SK-N-SH (cell line): ENCODE data around the gene ZNF341. TPM values are rescaled to one million over a fixed set of nuclear protein-coding genes. Genes with fewer than 3 reads are reported as not detected.

Source experiments
- CTCF ChIP-seq: fragments of 200-600 bp; sonication (generic); IDR thresholded peaks from 2 replicates; pipeline ENCODE4 v1.6.1; 2017; ENCODE audit warnings: antibody characterized with exemption, mild to moderate bottlenecking, moderate library complexity
- ELF1 ChIP-seq: IDR thresholded peaks from 2 replicates; pipeline ENCODE4 v1.4.0; 2012
- EP300 ChIP-seq, 2 experiments: IDR thresholded peaks; 2 replicates each; pipeline versions ENCODE4 v1.4.0 to v1.6.1; 2012; ENCODE audit warnings: borderline replicate concordance in 1 of 2, low read depth in 1 of 2, low read length in 1 of 2
- EZH2phosphoT487 ChIP-seq: fragments of 200-600 bp; sonication (generic); IDR thresholded peaks from 2 replicates; pipeline ENCODE4 v1.6.1; 2017; ENCODE audit warnings: low read depth, mixed run types, mild to moderate bottlenecking, antibody characterized with exemption, moderate library complexity, borderline replicate concordance
- FOXJ3 ChIP-seq: sonication (generic); formaldehyde crosslinking; IDR thresholded peaks from 2 replicates; pipeline ENCODE4 v1.5.1; 2020; ENCODE audit warnings: mild to moderate bottlenecking, missing genetic modification reagents
- FOXM1 ChIP-seq: IDR thresholded peaks from 2 replicates; pipeline ENCODE4 v1.4.0; 2012; ENCODE audit warnings: low read depth, mild to moderate bottlenecking
- GABPA ChIP-seq: IDR thresholded peaks from 2 replicates; pipeline ENCODE4 v1.4.0; 2012; ENCODE audit warnings: low read depth, mild to moderate bottlenecking
- GATA2 ChIP-seq: sonication (generic); formaldehyde crosslinking; IDR thresholded peaks from 2 replicates; pipeline ENCODE4 v1.5.0; 2020; ENCODE audit warnings: mild to moderate bottlenecking, missing genetic modification reagents
- IRF3 ChIP-seq: fragments of 150-350 bp; IDR thresholded peaks from 2 replicates; pipeline ENCODE4 v1.6.1; 2016; ENCODE audit warnings: mild to moderate bottlenecking, low read depth, low read length
- JUND ChIP-seq: IDR thresholded peaks from 2 replicates; pipeline ENCODE4 v1.4.0; 2012
- MEF2A ChIP-seq: IDR thresholded peaks from 2 replicates; pipeline ENCODE4 v1.4.0; 2012; ENCODE audit warnings: low read depth, borderline replicate concordance
- NFIC ChIP-seq: IDR thresholded peaks from 2 replicates; pipeline ENCODE4 v1.4.0; 2012; ENCODE audit warnings: borderline replicate concordance
- RAD21 ChIP-seq: IDR thresholded peaks from 2 replicates; pipeline ENCODE4 v1.6.1; 2012; ENCODE audit warnings: mild to moderate bottlenecking, low read length
- REST ChIP-seq: IDR thresholded peaks from 2 replicates; pipeline ENCODE4 v1.6.1; 2012; ENCODE audit warnings: mild to moderate bottlenecking, low read depth, low read length, moderate library complexity
- RFX5 ChIP-seq: IDR thresholded peaks from 2 replicates; pipeline ENCODE4 v1.6.1; 2012; ENCODE audit warnings: mild to moderate bottlenecking, improper control_type of control experiment, low read length
- RXRA ChIP-seq: IDR thresholded peaks from 2 replicates; pipeline ENCODE4 v1.4.0; 2012; ENCODE audit warnings: low read depth, mild to moderate bottlenecking, borderline replicate concordance
- SIN3A ChIP-seq: IDR thresholded peaks from 2 replicates; pipeline ENCODE4 v1.6.1; 2012; ENCODE audit warnings: low read depth, mild to moderate bottlenecking, low read length, moderate library complexity, borderline replicate concordance
- TAF1 ChIP-seq: IDR thresholded peaks from 2 replicates; pipeline ENCODE4 v1.6.1; 2012; ENCODE audit warnings: low read depth, mild to moderate bottlenecking, low read length, moderate library complexity, borderline replicate concordance
- TCF12 ChIP-seq: IDR thresholded peaks from 2 replicates; pipeline ENCODE4 v1.4.0; 2012
- TEAD4 ChIP-seq: IDR thresholded peaks from 2 replicates; pipeline ENCODE4 v1.4.0; 2012; ENCODE audit warnings: mild to moderate bottlenecking, borderline replicate concordance; ENCODE audit not compliant: insufficient read depth
- USF2 ChIP-seq: fragments of 150-350 bp; IDR thresholded peaks from 2 replicates; pipeline ENCODE4 v1.6.1; 2017; ENCODE audit warnings: antibody characterized with exemption, low read length, low read depth, borderline replicate concordance
- YY1 ChIP-seq: IDR thresholded peaks from 2 replicates; pipeline ENCODE4 v1.4.0; 2012; ENCODE audit warnings: low read depth, mild to moderate bottlenecking
- ZBTB33 ChIP-seq: IDR thresholded peaks from 2 replicates; pipeline ENCODE4 v1.4.0; 2012; ENCODE audit warnings: low read depth, borderline replicate concordance
- polyA plus RNA-seq, 3 experiments: library from polyadenylated mRNA; depleted of rRNA; stranded (reverse); fragments of >200 nt; gene quantifications; 2 replicates each; pipeline ENCODE4 v1.2.3, GENCODE V29; 2012

Gene ZNF341
- polyA plus RNA-seq, 1 of the 3 experiments (the other 2 are of a cell fraction), result 3.2 TPM

- TF ChIP-seq USF2 (no peak), ELF1 (peak; percentile 45; the same call in 1 of the 2 replicates), RAD21 (no peak), FOXM1 (0 out of 2 replicates have a peak, but pooled peaks have one; percentile 22), MEF2A (peak; percentile 58; the same call in 1 of the 2 replicates), IRF3 (no peak), NFIC (peak; percentile 100), SIN3A (peak; percentile 94), TEAD4 (peak; percentile 97), GATA2 (CRISPR knock-in tag) (no peak), ZBTB33 (peak; percentile 82), RFX5 (no peak), REST (peak; percentile 81), GABPA (no peak), EP300 (IDR thresholded peaks at IDR 0.05; ENCODE audit: borderline replicate concordance in 1 of 2, low read depth in 1 of 2, low read length in 1 of 2) (peak; percentile 63 to 84), JUND (peak; percentile 96), EZH2phosphoT487 (no peak), TCF12 (peak; percentile 100), RXRA (peak; percentile 99), CTCF (no peak), TAF1 (peak; percentile 56; the same call in 1 of the 2 replicates), FOXJ3 (CRISPR knock-in tag) (no peak), YY1 (no peak)
Measured at GRCh38 chr20:33789109-33789857, 57.5 kb downstream of the ZNF341 start (continued).
